Choroid plexus epithelial cell (primary cell): ENCODE results near the gene SGMS2.

ENCODE experiments used
- DNase-seq: peaks from one replicate; pipeline ENCODE4 v3.0.0-alpha.2; 2010; ENCODE audit warnings: low read depth
- H3K4me3 ChIP-seq: 2 replicates; pipeline ENCODE4 v1.5.1; 2011; ENCODE audit warnings: low read depth, mild to moderate bottlenecking, control low read depth, low read length, moderate library complexity
- CTCF ChIP-seq: conservative IDR thresholded peaks from 2 replicates; pipeline ENCODE4 v1.5.1; 2011; ENCODE audit warnings: low read depth, mild to moderate bottlenecking, control low read depth, inconsistent platforms, low read length, moderate library complexity

Gene SGMS2

GRCh38 chr4:107814758-107815157 is 10.0 kb upstream of the SGMS2 start:
- no peak overlapping the region for H3K4me3 ChIP-seq
- TF ChIP-seq CTCF: no peak
- no peak for DNase-seq

GRCh38 chr4:107815158-107815557 is 9.6 kb upstream of the SGMS2 start:
- no peak overlapping the region for H3K4me3 ChIP-seq
- no peak for TF ChIP-seq CTCF
- no peak for DNase-seq

- no peak overlapping the region for H3K4me3 ChIP-seq
- DNase-seq: no peak
- no peak for TF ChIP-seq CTCF
Measured at GRCh38 chr4:107818301-107818910, 6.3 kb upstream of the SGMS2 start.

- DNase-seq: no peak
- TF ChIP-seq CTCF: no peak
- peak overlapping the region; percentile 78 for H3K4me3 ChIP-seq
Measured at GRCh38 chr4:107823870-107824349, 822 bp upstream of the SGMS2 start.

GRCh38 chr4:107825072-107825824 is 516 bp downstream of the SGMS2 start:
- peak overlapping the region; percentile 78 for H3K4me3 ChIP-seq
- peak; percentile 66 for DNase-seq
- TF ChIP-seq CTCF: no peak

GRCh38 chr4:107826421-107826980 is 1.8 kb downstream of the SGMS2 start:
- no peak for DNase-seq
- no peak overlapping the region for H3K4me3 ChIP-seq
- TF ChIP-seq CTCF: no peak
